Kidney (tissue), 22 donors: Measurements from ENCODE around the gene FAM162B. TPM values are rescaled to one million over a fixed set of nuclear protein-coding genes. Genes with fewer than 3 reads are reported as not detected.
A peak's percentile ranks its signal among the peaks of the same experiment; 100 is the strongest.

Source experiments
- DNase-seq, 5 donors: peaks; one replicate each; pipeline ENCODE4 v3.0.0-alpha.2; 2013 to 2020
- FAIRE-seq: peaks from 2 replicates; lab custom pipeline; 2012; peaks lifted over from hg19 to GRCh38; lab: Jason Lieb, UNC
- H3K27ac ChIP-seq, 2 donors: one replicate each; pipeline ENCODE4 v1.7.0; 2013; ENCODE audit warnings: low read depth in 2 of 2, low read length in 2 of 2, inconsistent platforms in 1 of 2
- H3K27me3 ChIP-seq: one replicate; pipeline ENCODE4 v1.7.1; 2013; ENCODE audit warnings: low read length, inconsistent platforms; ENCODE audit not compliant: control insufficient read depth, insufficient read depth
- H3K36me3 ChIP-seq, 3 donors: one replicate each; pipeline versions ENCODE4 v1.7.0 to v1.7.1; 2013; ENCODE audit warnings: low read length in 3 of 3, control low read depth in 1 of 3, inconsistent platforms in 1 of 3; ENCODE audit not compliant: insufficient read depth in 3 of 3, control insufficient read depth in 2 of 3
- H3K4me1 ChIP-seq, 3 donors: one replicate each; pipeline versions ENCODE4 v1.7.0 to v1.7.1; 2013; ENCODE audit warnings: low read length in 3 of 3, inconsistent platforms in 1 of 3, low read depth in 1 of 3; ENCODE audit not compliant: control insufficient read depth in 2 of 3, insufficient read depth in 2 of 3
- H3K4me3 ChIP-seq, 3 donors: one replicate each; pipeline versions ENCODE4 v1.7.0 to v1.8.1; 2013; ENCODE audit warnings: low read length in 3 of 3, control low read depth in 1 of 3, inconsistent platforms in 1 of 3
- H3K9ac ChIP-seq, 3 donors: one replicate each; pipeline versions ENCODE4 v1.7.0 to v1.7.1; 2013; ENCODE audit warnings: low read length in 3 of 3, control low read depth in 1 of 3, inconsistent platforms in 1 of 3
- H3K9me3 ChIP-seq, 3 donors: one replicate each; pipeline versions ENCODE4 v1.7.0 to v1.7.1; 2013; ENCODE audit warnings: low read length in 3 of 3, control low read depth in 1 of 3, inconsistent platforms in 1 of 3; ENCODE audit not compliant: control insufficient read depth in 2 of 3, insufficient read depth in 1 of 3
- CTCF ChIP-seq: IDR thresholded peaks from 3 replicates; pipeline ENCODE4 v1.5.1; 2012; ENCODE audit warnings: mild to moderate bottlenecking, moderate library complexity, borderline replicate concordance; ENCODE audit not compliant: insufficient read depth; ENCODE audit errors: extremely low read depth
- intact Hi-C: fragments of 100-400 bp; cut with DNase I; formaldehyde crosslinking; loops from one replicate; pipeline ENCODE4 v1.11.1; 2022
- long read RNA-seq, 10 donors: library from polyadenylated mRNA in 1 of 10; unstranded in 1 of 10; transcript quantifications; one replicate each; pipeline ENCODE4 v2.0.0 and lab custom pipeline, GENCODE V29; 2021 to 2026
- polyA plus RNA-seq: library from polyadenylated mRNA; stranded (reverse); fragments of 350-450 nt; fragmentation: Illumina TruSeq; extraction: RNeasy Lipid Tissue Mini Kit (QIAGEN cat#74804); gene quantifications from one replicate; pipeline ENCODE4 v1.2.3, GENCODE V29; 2014; ENCODE audit warnings: low read depth, low replicate concordance; ENCODE audit not compliant: insufficient read depth
- total RNA-seq: library from RNA; stranded (reverse); fragmentation: NEBNext Ultra II Directional; extraction: Animal tissue kit (Norgen Biotek cat#: 25700); gene quantifications from one replicate; pipeline ENCODE4 v1.2.1, GENCODE V29; 2021
- donor health status: control.
- donor health status: control.
- donor health status: control.
- donor health status: control.
- donor health status: control.
- donor health status: DM: yes; HTN: yes; CAD: no.
- donor health status: Normal renal cell carcinoma (clear cell type).

The FAM162B gene
- 4.3 TPM for total RNA-seq
- polyA plus RNA-seq: 5.8 TPM
- long read RNA-seq, donor 1, partial matches to known transcripts: 0 of 3 reads
- long read RNA-seq, donor 1, other reads (novel, unspliced or antisense): 0 of 3 reads
- long read RNA-seq, donor 2, partial matches to known transcripts: 5 of 6 reads
- long read RNA-seq, donor 2, other reads (novel, unspliced or antisense): 0 of 6 reads
- long read RNA-seq, donor 3, partial matches to known transcripts: 0 of 3 reads
- long read RNA-seq, donor 3, other reads (novel, unspliced or antisense): 0 of 3 reads
- long read RNA-seq, donor 4, partial matches to known transcripts: 0 of 2 reads
- long read RNA-seq, donor 4, other reads (novel, unspliced or antisense): 0 of 2 reads
- long read RNA-seq, donor 5, partial matches to known transcripts: 0 of 1 reads
- long read RNA-seq, donor 5, other reads (novel, unspliced or antisense): 0 of 1 reads
- long read RNA-seq, donor 6, transcript FAM162B-201 (4 exons, 1,036 nt): major isoform, 6 of 6 reads
- long read RNA-seq, donor 6, partial matches to known transcripts: 0 of 6 reads
- long read RNA-seq, donor 6, other reads (novel, unspliced or antisense): 0 of 6 reads
- long read RNA-seq, donor 7, partial matches to known transcripts: 0 of 2 reads
- long read RNA-seq, donor 7, other reads (novel, unspliced or antisense): 2 of 2 reads
- long read RNA-seq, donor 8, partial matches to known transcripts: 0 of 3 reads
- long read RNA-seq, donor 8, other reads (novel, unspliced or antisense): 0 of 3 reads
- long read RNA-seq, donor 9, partial matches to known transcripts: 0 of 1 reads
- long read RNA-seq, donor 9, other reads (novel, unspliced or antisense): 0 of 1 reads
- long read RNA-seq, donor 10, transcript FAM162B-201 (4 exons, 1,036 nt): major isoform, 6 of 6 reads
- long read RNA-seq, donor 10, partial matches to known transcripts: 0 of 6 reads
- long read RNA-seq, donor 10, other reads (novel, unspliced or antisense): 0 of 6 reads

- DNase-seq (peak; percentile 51 to 87 (median 62)), FAIRE-seq (no peak)
- peak within 1 kb of the TSS; percentile 14 to 66 (median 61) for H3K4me3 ChIP-seq
- H3K9me3 ChIP-seq: no peaks in the 10 kb centered on the region
- peaks cover 18% of the 10 kb centered on the region for H3K27me3 ChIP-seq
- H3K36me3 ChIP-seq: no peaks in the 10 kb centered on the region
- TF ChIP-seq CTCF: no peak
- H3K27ac ChIP-seq: peak within 1 kb of the TSS in 1 of 2 donors; percentile 23
- no peaks in the 10 kb centered on the region for H3K4me1 ChIP-seq
- intact Hi-C loops: no loop called here
- peak within 1 kb of the TSS in 1 of 3 donors; percentile 37 for H3K9ac ChIP-seq
Measured at GRCh38 chr6:116764961-116765841, at the start of gene FAM162B. FAM162B (minus strand) TSS chr6:116765719; CDS start chr6:116765576, 143 bp downstream.

- no peaks in the 10 kb centered on the region for H3K36me3 ChIP-seq
- DNase-seq (no peak), FAIRE-seq (no peak)
- TF ChIP-seq CTCF: no peak
- no peaks in the 10 kb centered on the region for H3K27me3 ChIP-seq
- H3K9me3 ChIP-seq: peaks cover 0 to 2% (median 0%) of the 10 kb centered on the region in 3 donors
- intact Hi-C loops: no loop called here
- no peak overlapping the region for H3K27ac ChIP-seq
- H3K4me1 ChIP-seq: no peaks in the 10 kb centered on the region
- no peak overlapping the region for H3K4me3 ChIP-seq
- no peak overlapping the region for H3K9ac ChIP-seq
Measured at GRCh38 chr6:116812051-116812650, 46.6 kb upstream of the FAM162B start.

GRCh38 chr6:116801971-116802370 lies 36.5 kb upstream of the FAM162B start:
- no peak for TF ChIP-seq CTCF
- Histone ChIP-seq H3K27ac (no peak overlapping the region), H3K9me3 (no peaks in the 10 kb centered on the region), H3K4me3 (no peak overlapping the region), H3K4me1 (no peaks in the 10 kb centered on the region), H3K27me3 (no peaks in the 10 kb centered on the region), H3K9ac (no peak overlapping the region), H3K36me3 (no peaks in the 10 kb centered on the region)
- FAIRE-seq (no peak), DNase-seq (no peak)
- intact Hi-C loops: no loop called here
